Measurements from ENCODE around the gene SHB. TPM values are rescaled to one million over a fixed set of nuclear protein-coding genes. Genes with fewer than 3 reads are reported as not detected.

The SHB gene
- total and polyA plus RNA-seq, 2 of the 8 experiments (the other 6 are each of a cell fraction or from before 2014, with no cell fraction given) = 4.1 to 12.6 TPM

GRCh38 chr9:37917313-37917731 is 151.7 kb downstream of the SHB start (continued):
- TF ChIP-seq ATF2 (IDR thresholded peaks at IDR 0.05; ENCODE audit: low read length) (no peak), SAP30 (IDR thresholded peaks at IDR 0.05; ENCODE audit: insufficient read depth, insufficient replicate concordance, low read length) (no peak), HDAC6 (IDR thresholded peaks at IDR 0.05; ENCODE audit: low read depth, low read length) (no peak), BACH1 (IDR thresholded peaks at IDR 0.05; ENCODE audit: low read length) (no peak)
